ENCODE results near the gene UBR2. TPM values are rescaled to one million over a fixed set of nuclear protein-coding genes. Genes with fewer than 3 reads are reported as not detected.
"Not testable (repeated sequence)": the region's sequence is repeated elsewhere in the genome, so short reads cannot be mapped to it uniquely, and the experiment has no call there.

Gene UBR2
- total RNA-seq, 2 experiments from 2014 or later: 37.2 to 38.6 TPM

- no peak for ATAC-seq (ENCODE audit: low read depth)
- Mint-ChIP-seq H3K4me3 (no peak overlapping the region), H3K4me1 (no peaks in the 10 kb centered on the region), H3K27ac (no peak overlapping the region), H3K27me3 (peaks cover 18% of the 10 kb centered on the region), H3K36me3 (no peaks in the 10 kb centered on the region), H3K9me3 (no peaks in the 10 kb centered on the region)
- POLR2A ChIA-PET: no interaction called here
- no peak for DNase-seq
These were observed 26.3 kb upstream of the UBR2 start for GRCh38 chr6:42537536-42537935.

GRCh38 chr6:42539135-42539534 is 24.7 kb upstream of the UBR2 start:
- Mint-ChIP-seq H3K36me3 (no peaks in the 10 kb centered on the region), H3K9me3 (no peaks in the 10 kb centered on the region), H3K4me3 (no peak overlapping the region), H3K27me3 (peaks cover 18% of the 10 kb centered on the region), H3K4me1 (no peaks in the 10 kb centered on the region), H3K27ac (no peak overlapping the region)
- DNase-seq (no peak), ATAC-seq (ENCODE audit: low read depth) (no peak)
- POLR2A ChIA-PET: no interaction called here

GRCh38 chr6:42545226-42545773 is 18.5 kb upstream of the UBR2 start:
- POLR2A ChIA-PET: no interaction called here
- peaks cover 13% of the 10 kb centered on the region for H3K27me3 Mint-ChIP-seq
- no peak overlapping the region for H3K27ac Mint-ChIP-seq
- DNase-seq (no peak), ATAC-seq (ENCODE audit: low read depth) (no peak)
- H3K4me1 Mint-ChIP-seq: peaks cover 5% of the 10 kb centered on the region
- H3K36me3 Mint-ChIP-seq: no peaks in the 10 kb centered on the region
- H3K4me3 Mint-ChIP-seq: no peak overlapping the region
- no peaks in the 10 kb centered on the region for H3K9me3 Mint-ChIP-seq

GRCh38 chr6:42547407-42548329 is 16.2 kb upstream of the UBR2 start:
- no peak overlapping the region for H3K27ac Mint-ChIP-seq
- H3K36me3 Mint-ChIP-seq: no peaks in the 10 kb centered on the region
- peak; percentile 95 for DNase-seq
- H3K27me3 Mint-ChIP-seq: peaks cover 9% of the 10 kb centered on the region
- POLR2A ChIA-PET: interaction anchor here (0.6 to 1.7 kb wide), 6 partner anchors 24 to 765 kb away, joined by 3 to 6 read pairs (median 4); partner anchors contain the start of gene TRERF1
- no peaks in the 10 kb centered on the region for H3K9me3 Mint-ChIP-seq
- peak; percentile 100 for ATAC-seq (ENCODE audit: low read depth)
- peaks cover 5% of the 10 kb centered on the region for H3K4me1 Mint-ChIP-seq
- H3K4me3 Mint-ChIP-seq: peak overlapping the region; percentile 73

- no peak overlapping the region for H3K27ac Mint-ChIP-seq
- H3K4me1 Mint-ChIP-seq: peaks cover 5% of the 10 kb centered on the region
- H3K9me3 Mint-ChIP-seq: no peaks in the 10 kb centered on the region
- peaks cover 18% of the 10 kb centered on the region for H3K27me3 Mint-ChIP-seq
- H3K36me3 Mint-ChIP-seq: peaks cover 3% of the 10 kb centered on the region
- POLR2A ChIA-PET: no interaction called here
- H3K4me3 Mint-ChIP-seq: no peak overlapping the region
- DNase-seq (no peak), ATAC-seq (ENCODE audit: low read depth) (no peak)
These were observed 13.6 kb upstream of the UBR2 start for GRCh38 chr6:42550277-42550676.

GRCh38 chr6:42551217-42551616 is 12.6 kb upstream of the UBR2 start:
- POLR2A ChIA-PET: no interaction called here
- DNase-seq: no peak
- H3K27me3 Mint-ChIP-seq: peaks cover 18% of the 10 kb centered on the region
- H3K4me3 Mint-ChIP-seq: no peak overlapping the region
- peaks cover 3% of the 10 kb centered on the region for H3K36me3 Mint-ChIP-seq
- no peak for ATAC-seq (ENCODE audit: low read depth)
- peaks cover 9% of the 10 kb centered on the region for H3K4me1 Mint-ChIP-seq
- no peak overlapping the region for H3K27ac Mint-ChIP-seq
- H3K9me3 Mint-ChIP-seq: no peaks in the 10 kb centered on the region

GRCh38 chr6:42552380-42552779 is 11.4 kb upstream of the UBR2 start:
- Mint-ChIP-seq H3K27me3 (peaks cover 20% of the 10 kb centered on the region), H3K36me3 (peaks cover 3% of the 10 kb centered on the region), H3K27ac (no peak overlapping the region), H3K9me3 (no peaks in the 10 kb centered on the region), H3K4me3 (no peak overlapping the region), H3K4me1 (peaks cover 6% of the 10 kb centered on the region)
- DNase-seq (no peak), ATAC-seq (ENCODE audit: low read depth) (no peak)
- POLR2A ChIA-PET: no interaction called here

- Mint-ChIP-seq H3K27ac (no peak overlapping the region), H3K9me3 (no peaks in the 10 kb centered on the region), H3K27me3 (peaks cover 19% of the 10 kb centered on the region), H3K36me3 (peaks cover 3% of the 10 kb centered on the region), H3K4me3 (no peak overlapping the region), H3K4me1 (peaks cover 4% of the 10 kb centered on the region)
- no peak for DNase-seq
- ATAC-seq (ENCODE audit: low read depth): peak; percentile 61
- POLR2A ChIA-PET: interaction anchor here (0.5 to 1.3 kb wide), 3 partner anchors 8 to 70 kb away, joined by 3 read pairs; partner anchors contain the start of gene UBR2
These were observed 8.1 kb upstream of the UBR2 start for GRCh38 chr6:42555477-42556457.

- peaks cover 4% of the 10 kb centered on the region for H3K4me1 Mint-ChIP-seq
- peaks cover 3% of the 10 kb centered on the region for H3K36me3 Mint-ChIP-seq
- ATAC-seq (ENCODE audit: low read depth) (no peak), DNase-seq (no peak)
- no peak overlapping the region for H3K27ac Mint-ChIP-seq
- POLR2A ChIA-PET: interaction anchor here (0.6 kb wide), 1 partner anchor 69 kb away, joined by 3 read pairs; no protein-coding TSS in a partner anchor
- H3K9me3 Mint-ChIP-seq: no peaks in the 10 kb centered on the region
- no peak overlapping the region for H3K4me3 Mint-ChIP-seq
- H3K27me3 Mint-ChIP-seq: peaks cover 17% of the 10 kb centered on the region
These were observed 7.4 kb upstream of the UBR2 start for GRCh38 chr6:42556462-42556861.

GRCh38 chr6:42559276-42559675 is 4.6 kb upstream of the UBR2 start:
- POLR2A ChIA-PET; H3K27me3 Mint-ChIP-seq; DNase-seq; H3K4me1 Mint-ChIP-seq; ATAC-seq (ENCODE audit: low read depth); H3K9me3 Mint-ChIP-seq; H3K27ac Mint-ChIP-seq; H3K4me3 Mint-ChIP-seq; H3K36me3 Mint-ChIP-seq: not testable (repeated sequence)

GRCh38 chr6:42561986-42562385 is 1.8 kb upstream of the UBR2 start:
- Mint-ChIP-seq H3K4me3 (no peak overlapping the region), H3K36me3 (peaks cover 9% of the 10 kb centered on the region), H3K9me3 (no peaks in the 10 kb centered on the region), H3K27me3 (peaks cover 6% of the 10 kb centered on the region), H3K4me1 (peaks cover 12% of the 10 kb centered on the region), H3K27ac (no peak overlapping the region)
- POLR2A ChIA-PET: no interaction called here
- DNase-seq (no peak), ATAC-seq (ENCODE audit: low read depth) (no peak)

GRCh38 chr6:42562788-42563405 is 932 bp upstream of the UBR2 start:
- no peak overlapping the region for H3K27ac Mint-ChIP-seq
- DNase-seq: no peak
- H3K27me3 Mint-ChIP-seq: peaks cover 2% of the 10 kb centered on the region
- H3K4me1 Mint-ChIP-seq: peaks cover 16% of the 10 kb centered on the region
- H3K9me3 Mint-ChIP-seq: no peaks in the 10 kb centered on the region
- POLR2A ChIA-PET: interaction anchor here (1.4 kb wide), 1 partner anchor 7 kb away, joined by 3 read pairs; no protein-coding TSS in a partner anchor
- ATAC-seq (ENCODE audit: low read depth): no peak
- H3K36me3 Mint-ChIP-seq: peaks cover 13% of the 10 kb centered on the region
- peak overlapping the region; percentile 100 for H3K4me3 Mint-ChIP-seq

GRCh38 chr6:42564506-42564825 is 637 bp downstream of the UBR2 start:
- POLR2A ChIA-PET: interaction anchor here (0.8 to 1.5 kb wide), 10 partner anchors 8 to 830 kb away, joined by 3 to 9 read pairs (median 4); partner anchors contain the start of genes CNPY3, PPP2R5D, RPL7L1 and TOMM6
- no peak for DNase-seq
- Mint-ChIP-seq H3K4me1 (peaks cover 25% of the 10 kb centered on the region), H3K36me3 (peaks cover 15% of the 10 kb centered on the region), H3K27me3 (peaks cover 2% of the 10 kb centered on the region), H3K9me3 (no peaks in the 10 kb centered on the region), H3K27ac (peak overlapping the region; percentile 98), H3K4me3 (peak overlapping the region; percentile 100)
- ATAC-seq (ENCODE audit: low read depth): no peak

All from activated naive CD8-positive, alpha-beta T cell treated with anti-CD3 and anti-CD28 coated beads, Interleukin-2, amount 10 ng/mL, durations not matched to agents 7 days and 5 days (primary cell).